Erythroblast (primary cell): ENCODE measurements around the gene MAP3K21.

ENCODE experiments used
- GATA1 ChIP-seq: IDR thresholded peaks from 2 replicates; pipeline ENCODE4 v1.6.1; 2011; ENCODE audit warnings: low read depth, mild to moderate bottlenecking, control low read depth, low read length, moderate library complexity
- POLR2A ChIP-seq: IDR thresholded peaks from 2 replicates; pipeline ENCODE4 v1.6.1; 2011; ENCODE audit warnings: mild to moderate bottlenecking, low read length

- TF ChIP-seq POLR2A (no peak), GATA1 (no peak)
Observed at GRCh38 chr1:233343262-233343661, 15.7 kb downstream of the MAP3K21 start.
